Adrenal gland (tissue), 5 donors: ENCODE measurements around the gene GSX1.

Experiments
- CTCF ChIP-seq, 6 experiments: fragments of 450-650 bp in 4 of 6; fragments of 200-600 bp in 2 of 6; sonication (generic) in 1 of 6; IDR thresholded peaks; 1 replicate in 5 of 6; 2 replicates in 1 of 6; pipeline versions ENCODE4 v1.5.1 to v1.8.0; 2016 to 2021; ENCODE audit warnings: antibody characterized with exemption in 6 of 6, mild to moderate bottlenecking in 2 of 6, moderate library complexity in 1 of 6
- POLR2A ChIP-seq, 2 donors: fragments of 450-650 bp; IDR thresholded peaks; one replicate each; pipeline ENCODE4 v1.6.1; 2017; ENCODE audit warnings: antibody characterized with exemption in 2 of 2, mild to moderate bottlenecking in 2 of 2, moderate library complexity in 1 of 2
- donor health status: DM: no; HTN: no; CAD: no.

- no peak for TF ChIP-seq CTCF (IDR thresholded peaks at IDR 0.05)
- TF ChIP-seq POLR2A (IDR thresholded peaks at IDR 0.05) = no peak
Measured at GRCh38 chr13:27774169-27774568, 18.1 kb upstream of the GSX1 start.
